Activated CD8-positive, alpha-beta T cell treated with anti-CD3 and anti-CD28 coated beads for 36 hours (primary cell): ENCODE measurements around the gene ADCY6. TPM values are rescaled to one million over a fixed set of nuclear protein-coding genes. Genes with fewer than 3 reads are reported as not detected.

Experiments
- ATAC-seq: fragments of 200-7000 bp; cut with Tn5 transposase; one replicate; pipeline ENCODE4 v1.10.0; 2021; ENCODE audit warnings: mild to moderate bottlenecking, moderate library complexity
- CTCF ChIA-PET: fragments of 350-600 bp; sonication (Branson Sonifier 250); formaldehyde crosslinking; loops from one replicate; lab custom pipeline; 2021; ENCODE audit warnings: antibody characterized with exemption; lab: Charles Lee
- POLR2A ChIA-PET: fragments of 350-600 bp; sonication (Branson Sonifier 250); formaldehyde crosslinking; loops from one replicate; lab custom pipeline; 2021; ENCODE audit warnings: antibody characterized with exemption; lab: Charles Lee
- DNase-seq: peaks from one replicate; pipeline ENCODE4 v3.0.0-alpha.2; 2020
- H3K27ac Mint-ChIP-seq: one replicate; pipeline ENCODE4 v1.8.0; 2021; ENCODE audit warnings: mild to moderate bottlenecking, mixed read lengths
- H3K27me3 Mint-ChIP-seq: one replicate; pipeline ENCODE4 v1.8.0; 2021; ENCODE audit warnings: mixed read lengths
- H3K36me3 Mint-ChIP-seq: one replicate; pipeline ENCODE4 v1.8.0; 2021; ENCODE audit warnings: low read depth, mixed read lengths
- H3K4me1 Mint-ChIP-seq: one replicate; pipeline ENCODE4 v1.8.0; 2021; ENCODE audit warnings: low read depth, mixed read lengths
- H3K4me3 Mint-ChIP-seq: one replicate; pipeline ENCODE4 v1.8.0; 2021; ENCODE audit warnings: mild to moderate bottlenecking, moderate library complexity, mixed read lengths
- H3K9me3 Mint-ChIP-seq: one replicate; pipeline ENCODE4 v1.8.0; 2021; ENCODE audit warnings: mixed read lengths
- intact Hi-C: fragments of 100-400 bp; cut with micrococcal nuclease; formaldehyde crosslinking; loops from one replicate; pipeline ENCODE4 v1.10.0; 2022
- total RNA-seq, 2 experiments: library from RNA; stranded (reverse); gene quantifications; one replicate each; pipeline ENCODE4 v1.2.3, GENCODE V29; 2021
- TF ChIP-seq, protein P1 (sequence below): fragments of 200-600 bp; IDR thresholded peaks from one replicate; pipeline ENCODE4 v1.8.0; 2022; ENCODE audit warnings: antibody characterized with exemption, mild to moderate bottlenecking

The ADCY6 gene
- total RNA-seq, 2 experiments from 2014 or later, result not detected

DNA sequence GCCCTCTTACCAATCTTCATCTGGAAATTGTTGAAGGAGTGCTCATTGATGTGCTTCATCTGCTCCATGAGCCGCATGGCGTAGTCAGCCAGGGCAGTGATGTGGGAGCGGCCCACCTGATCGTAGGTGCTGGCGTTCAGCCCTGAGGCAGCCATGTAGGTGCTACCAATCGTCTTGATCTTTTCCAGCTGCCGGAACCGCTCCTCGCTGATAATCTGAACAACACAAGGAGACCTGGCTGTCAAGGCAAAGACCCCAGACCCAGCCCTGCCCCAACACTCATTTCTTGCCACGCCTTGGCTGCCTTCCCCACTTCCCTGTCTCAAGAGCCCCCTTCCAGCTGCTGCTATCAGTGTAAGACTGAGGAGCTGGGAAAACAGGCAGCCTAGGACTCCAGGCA is 18.1 kb downstream of the ADCY6 start:
- no peak for DNase-seq
- Mint-ChIP-seq H3K27ac (no peak overlapping the region), H3K4me1 (peaks cover 7% of the 10 kb centered on the region), H3K4me3 (no peak overlapping the region), H3K9me3 (no peaks in the 10 kb centered on the region), H3K27me3 (peaks cover 1% of the 10 kb centered on the region), H3K36me3 (no peaks in the 10 kb centered on the region)
- ChIA-PET CTCF (interaction anchor here (1.7 kb wide), 1 partner anchor 25 kb away, joined by 5 read pairs; no protein-coding TSS in a partner anchor), POLR2A (no interaction called here)
- ATAC-seq, result no peak
- intact Hi-C loops, result no loop called here
- TF ChIP-seq, protein P1, sequence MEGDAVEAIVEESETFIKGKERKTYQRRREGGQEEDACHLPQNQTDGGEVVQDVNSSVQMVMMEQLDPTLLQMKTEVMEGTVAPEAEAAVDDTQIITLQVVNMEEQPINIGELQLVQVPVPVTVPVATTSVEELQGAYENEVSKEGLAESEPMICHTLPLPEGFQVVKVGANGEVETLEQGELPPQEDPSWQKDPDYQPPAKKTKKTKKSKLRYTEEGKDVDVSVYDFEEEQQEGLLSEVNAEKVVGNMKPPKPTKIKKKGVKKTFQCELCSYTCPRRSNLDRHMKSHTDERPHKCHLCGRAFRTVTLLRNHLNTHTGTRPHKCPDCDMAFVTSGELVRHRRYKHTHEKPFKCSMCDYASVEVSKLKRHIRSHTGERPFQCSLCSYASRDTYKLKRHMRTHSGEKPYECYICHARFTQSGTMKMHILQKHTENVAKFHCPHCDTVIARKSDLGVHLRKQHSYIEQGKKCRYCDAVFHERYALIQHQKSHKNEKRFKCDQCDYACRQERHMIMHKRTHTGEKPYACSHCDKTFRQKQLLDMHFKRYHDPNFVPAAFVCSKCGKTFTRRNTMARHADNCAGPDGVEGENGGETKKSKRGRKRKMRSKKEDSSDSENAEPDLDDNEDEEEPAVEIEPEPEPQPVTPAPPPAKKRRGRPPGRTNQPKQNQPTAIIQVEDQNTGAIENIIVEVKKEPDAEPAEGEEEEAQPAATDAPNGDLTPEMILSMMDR, result no peak

DNA sequence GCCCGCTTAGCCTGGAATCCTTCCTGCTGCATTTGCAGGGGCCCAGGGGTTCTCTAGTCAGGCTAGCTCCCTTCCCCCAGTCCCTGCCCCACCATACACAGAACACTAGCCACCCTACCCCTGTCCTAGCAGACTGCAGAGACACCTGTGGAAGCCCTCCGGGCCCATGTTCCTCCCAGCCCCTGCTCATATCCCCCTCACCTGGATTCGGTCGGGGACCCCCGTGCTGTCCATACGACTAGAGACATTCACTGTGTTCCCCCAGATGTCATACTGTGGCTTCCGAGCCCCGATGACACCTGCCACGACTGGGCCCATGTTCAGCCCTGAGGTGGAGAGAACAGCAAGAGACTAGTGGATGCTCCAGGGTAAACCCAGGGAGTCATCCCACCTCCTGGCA is 20.2 kb downstream of the ADCY6 start:
- ChIA-PET POLR2A (no interaction called here), CTCF (interaction anchor here (0.9 to 1.8 kb wide), 4 partner anchors 16 to 46 kb away, joined by 3 to 8 read pairs (median 4); no protein-coding TSS in a partner anchor)
- peaks cover 14% of the 10 kb centered on the region for H3K4me1 Mint-ChIP-seq
- no peak for DNase-seq
- peaks cover 1% of the 10 kb centered on the region for H3K27me3 Mint-ChIP-seq
- no peak overlapping the region for H3K27ac Mint-ChIP-seq
- intact Hi-C loops, result no loop called here
- no peaks in the 10 kb centered on the region for H3K36me3 Mint-ChIP-seq
- H3K4me3 Mint-ChIP-seq, result no peak overlapping the region
- no peak for ATAC-seq
- H3K9me3 Mint-ChIP-seq, result no peaks in the 10 kb centered on the region
- TF ChIP-seq, protein P1, result no peak

DNA sequence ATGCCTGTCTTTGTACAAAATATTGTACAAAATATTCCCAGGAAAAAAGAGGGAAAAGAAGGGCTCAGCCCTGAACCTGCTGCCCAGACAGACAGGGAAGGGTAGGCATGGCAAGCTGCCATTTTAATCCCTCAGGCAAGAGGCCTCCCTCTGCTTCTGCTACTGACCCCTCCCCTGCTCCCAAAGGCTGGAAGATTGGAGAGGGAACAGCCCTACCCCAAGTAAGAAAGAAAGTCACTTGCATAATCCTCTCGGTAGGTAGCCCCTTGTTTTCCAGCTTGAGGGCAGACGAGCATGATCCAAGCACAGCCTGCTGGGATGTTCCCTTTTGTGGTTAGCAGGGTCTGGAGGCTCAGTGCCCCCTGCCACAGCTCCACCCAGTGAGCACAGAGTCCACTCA is 20.7 kb downstream of the ADCY6 start:
- peaks cover 1% of the 10 kb centered on the region for H3K27me3 Mint-ChIP-seq
- intact Hi-C loops, result no loop called here
- no peaks in the 10 kb centered on the region for H3K9me3 Mint-ChIP-seq
- TF ChIP-seq, protein P1, result no peak
- ChIA-PET CTCF (interaction anchor here (0.9 to 1.8 kb wide), 3 partner anchors 15 to 47 kb away, joined by 3 to 8 read pairs (median 4); no protein-coding TSS in a partner anchor), POLR2A (no interaction called here)
- H3K4me3 Mint-ChIP-seq, result no peak overlapping the region
- H3K36me3 Mint-ChIP-seq, result no peaks in the 10 kb centered on the region
- peaks cover 14% of the 10 kb centered on the region for H3K4me1 Mint-ChIP-seq
- no peak for ATAC-seq
- H3K27ac Mint-ChIP-seq, result no peak overlapping the region
- no peak for DNase-seq

DNA sequence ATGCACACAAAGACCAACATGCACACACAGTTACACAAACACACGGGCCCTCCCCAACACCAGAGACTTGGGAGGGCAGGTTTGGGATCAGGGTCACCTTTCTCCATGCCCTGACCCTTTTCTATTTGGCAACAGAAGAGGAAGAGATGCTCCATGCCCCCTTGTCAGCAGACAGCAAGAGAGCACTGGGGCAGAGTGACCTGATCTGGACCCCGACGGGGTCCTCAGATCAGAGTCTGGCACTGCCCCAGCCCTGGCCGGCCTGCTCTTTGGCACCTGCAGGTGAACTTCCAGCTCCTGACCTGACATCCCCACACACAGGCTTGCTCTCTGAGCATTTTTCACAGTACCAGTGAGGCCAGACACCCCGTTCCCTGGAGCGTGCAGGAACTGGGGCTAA is 21.4 kb downstream of the ADCY6 start:
- TF ChIP-seq, protein P1, result no peak
- Mint-ChIP-seq H3K27ac (no peak overlapping the region), H3K27me3 (peaks cover 1% of the 10 kb centered on the region), H3K9me3 (no peaks in the 10 kb centered on the region), H3K4me1 (peaks cover 14% of the 10 kb centered on the region), H3K36me3 (no peaks in the 10 kb centered on the region), H3K4me3 (no peak overlapping the region)
- DNase-seq (no peak), ATAC-seq (no peak)
- CTCF ChIA-PET, result interaction anchor here (1.2 kb wide), 1 partner anchor 29 kb away, joined by 4 read pairs; no protein-coding TSS in a partner anchor
- POLR2A ChIA-PET, result no interaction called here
- intact Hi-C loops, result no loop called here

DNA sequence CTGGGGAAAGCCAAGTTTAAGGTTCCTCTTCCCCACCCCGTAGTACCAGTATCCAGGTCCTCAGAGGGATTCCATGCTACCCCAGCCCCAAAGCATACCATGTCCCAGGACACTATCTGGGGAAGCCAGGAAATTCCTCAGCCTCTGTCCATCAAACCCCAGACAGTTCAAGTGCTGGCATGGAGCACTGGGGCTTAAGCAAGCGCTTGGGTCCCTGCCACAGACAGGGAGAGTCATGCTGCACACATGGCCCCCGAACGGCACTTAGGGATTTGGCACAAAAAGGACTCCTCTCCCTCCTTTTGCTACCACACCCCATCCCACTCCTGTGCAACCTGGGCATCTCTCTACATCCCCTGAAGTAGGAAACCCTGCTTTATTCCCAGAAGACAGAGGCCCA is 21.8 kb downstream of the ADCY6 start:
- intact Hi-C loops, result no loop called here
- no peak overlapping the region for H3K4me3 Mint-ChIP-seq
- ATAC-seq, result no peak
- TF ChIP-seq, protein P1, result no peak
- ChIA-PET POLR2A (no interaction called here), CTCF (interaction anchor here (1.7 kb wide), 1 partner anchor 13 kb away, joined by 6 read pairs; no protein-coding TSS in a partner anchor)
- H3K27ac Mint-ChIP-seq, result no peak overlapping the region
- H3K27me3 Mint-ChIP-seq, result peaks cover 1% of the 10 kb centered on the region
- peaks cover 14% of the 10 kb centered on the region for H3K4me1 Mint-ChIP-seq
- no peak for DNase-seq
- H3K9me3 Mint-ChIP-seq, result no peaks in the 10 kb centered on the region
- H3K36me3 Mint-ChIP-seq, result no peaks in the 10 kb centered on the region
